Nephron progenitor cell (in vitro differentiated cells): ENCODE data around the gene SHISA7.
A peak's percentile ranks its signal among the peaks of the same experiment; 100 is the strongest.

Experiments used
- DNase-seq: peaks from one replicate; pipeline ENCODE4 v3.0.0; 2021
- H3K27ac Mint-ChIP-seq: 2 replicates; pipeline ENCODE4 v1.8.0; 2021; ENCODE audit warnings: mild to moderate bottlenecking, moderate library complexity, mixed read lengths
- H3K27me3 Mint-ChIP-seq: 2 replicates; pipeline ENCODE4 v1.8.0; 2021; ENCODE audit warnings: mild to moderate bottlenecking, low read depth, mixed read lengths; ENCODE audit not compliant: poor library complexity
- H3K36me3 Mint-ChIP-seq: 2 replicates; pipeline ENCODE4 v1.8.0; 2021; ENCODE audit warnings: low read depth, mixed read lengths
- H3K4me1 Mint-ChIP-seq: 2 replicates; pipeline ENCODE4 v1.8.0; 2021; ENCODE audit warnings: mixed read lengths
- H3K4me3 Mint-ChIP-seq: 2 replicates; pipeline ENCODE4 v1.8.0; 2021; ENCODE audit warnings: mild to moderate bottlenecking, moderate library complexity, mixed read lengths
- H3K9me3 Mint-ChIP-seq: 2 replicates; pipeline ENCODE4 v1.8.0; 2021; ENCODE audit warnings: mild to moderate bottlenecking, moderate library complexity, mixed read lengths
- TF ChIP-seq, protein P1 (sequence below): fragments of 200-600 bp; sonication (generic); IDR thresholded peaks from 2 replicates; pipeline ENCODE4 v1.5.0; 2021; ENCODE audit warnings: antibody characterized with exemption

SHISA7 gene

DNA sequence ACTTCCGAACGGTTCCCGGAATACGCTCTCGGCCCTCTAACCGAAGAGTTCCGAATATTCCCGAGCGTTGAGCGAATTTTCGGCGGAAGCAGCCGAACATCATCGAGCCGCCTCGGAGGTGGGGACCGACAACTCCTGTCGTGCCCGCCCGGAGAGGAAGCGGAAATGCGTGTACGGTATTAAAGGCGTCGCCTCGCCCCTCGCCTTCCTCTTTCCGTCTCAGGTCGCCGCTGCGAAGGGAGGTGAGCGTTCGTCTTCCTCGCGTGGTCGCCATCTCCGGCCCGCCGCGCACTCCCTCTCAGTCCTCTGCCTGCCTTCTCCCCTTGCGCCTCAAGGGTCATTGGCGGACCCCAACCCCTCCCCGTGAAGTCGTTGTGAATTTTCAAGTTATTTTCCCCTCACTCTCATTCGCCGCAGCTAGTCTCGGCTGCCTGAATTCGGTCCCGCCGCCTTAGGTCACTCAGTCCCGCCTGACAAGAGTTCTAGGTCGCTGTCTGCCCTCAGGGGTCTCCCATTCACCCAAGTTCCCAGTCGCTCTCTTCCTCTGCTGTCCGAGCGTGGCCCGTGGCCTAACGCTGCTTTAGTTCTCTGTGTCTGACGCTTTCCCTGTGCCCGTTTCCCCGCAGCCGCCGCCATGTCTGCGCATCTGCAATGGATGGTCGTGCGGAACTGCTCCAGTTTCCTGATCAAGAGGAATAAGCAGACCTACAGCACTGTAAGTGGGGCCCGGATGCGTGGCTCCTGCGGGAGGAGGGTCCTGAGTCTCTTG lies 57.2 kb downstream of the SHISA7 start, which contains the start of gene RPL28:
TSS of gene RPL28 (plus strand) at position 209 of the 769 bp plus-strand sequence. CDS start at position 635, 426 bp downstream.
- TF ChIP-seq, protein P1, sequence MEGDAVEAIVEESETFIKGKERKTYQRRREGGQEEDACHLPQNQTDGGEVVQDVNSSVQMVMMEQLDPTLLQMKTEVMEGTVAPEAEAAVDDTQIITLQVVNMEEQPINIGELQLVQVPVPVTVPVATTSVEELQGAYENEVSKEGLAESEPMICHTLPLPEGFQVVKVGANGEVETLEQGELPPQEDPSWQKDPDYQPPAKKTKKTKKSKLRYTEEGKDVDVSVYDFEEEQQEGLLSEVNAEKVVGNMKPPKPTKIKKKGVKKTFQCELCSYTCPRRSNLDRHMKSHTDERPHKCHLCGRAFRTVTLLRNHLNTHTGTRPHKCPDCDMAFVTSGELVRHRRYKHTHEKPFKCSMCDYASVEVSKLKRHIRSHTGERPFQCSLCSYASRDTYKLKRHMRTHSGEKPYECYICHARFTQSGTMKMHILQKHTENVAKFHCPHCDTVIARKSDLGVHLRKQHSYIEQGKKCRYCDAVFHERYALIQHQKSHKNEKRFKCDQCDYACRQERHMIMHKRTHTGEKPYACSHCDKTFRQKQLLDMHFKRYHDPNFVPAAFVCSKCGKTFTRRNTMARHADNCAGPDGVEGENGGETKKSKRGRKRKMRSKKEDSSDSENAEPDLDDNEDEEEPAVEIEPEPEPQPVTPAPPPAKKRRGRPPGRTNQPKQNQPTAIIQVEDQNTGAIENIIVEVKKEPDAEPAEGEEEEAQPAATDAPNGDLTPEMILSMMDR = no peak
- peaks cover 7% of the 10 kb centered on the region for H3K27me3 Mint-ChIP-seq
- peak within 1 kb of the TSS; percentile 98 for H3K27ac Mint-ChIP-seq
- H3K4me1 Mint-ChIP-seq = peaks cover 57% of the 10 kb centered on the region
- peaks cover 10% of the 10 kb centered on the region for H3K9me3 Mint-ChIP-seq
- peak; percentile 97 for DNase-seq
- H3K36me3 Mint-ChIP-seq = peaks cover 32% of the 10 kb centered on the region
- peak within 1 kb of the TSS; percentile 100 for H3K4me3 Mint-ChIP-seq

DNA sequence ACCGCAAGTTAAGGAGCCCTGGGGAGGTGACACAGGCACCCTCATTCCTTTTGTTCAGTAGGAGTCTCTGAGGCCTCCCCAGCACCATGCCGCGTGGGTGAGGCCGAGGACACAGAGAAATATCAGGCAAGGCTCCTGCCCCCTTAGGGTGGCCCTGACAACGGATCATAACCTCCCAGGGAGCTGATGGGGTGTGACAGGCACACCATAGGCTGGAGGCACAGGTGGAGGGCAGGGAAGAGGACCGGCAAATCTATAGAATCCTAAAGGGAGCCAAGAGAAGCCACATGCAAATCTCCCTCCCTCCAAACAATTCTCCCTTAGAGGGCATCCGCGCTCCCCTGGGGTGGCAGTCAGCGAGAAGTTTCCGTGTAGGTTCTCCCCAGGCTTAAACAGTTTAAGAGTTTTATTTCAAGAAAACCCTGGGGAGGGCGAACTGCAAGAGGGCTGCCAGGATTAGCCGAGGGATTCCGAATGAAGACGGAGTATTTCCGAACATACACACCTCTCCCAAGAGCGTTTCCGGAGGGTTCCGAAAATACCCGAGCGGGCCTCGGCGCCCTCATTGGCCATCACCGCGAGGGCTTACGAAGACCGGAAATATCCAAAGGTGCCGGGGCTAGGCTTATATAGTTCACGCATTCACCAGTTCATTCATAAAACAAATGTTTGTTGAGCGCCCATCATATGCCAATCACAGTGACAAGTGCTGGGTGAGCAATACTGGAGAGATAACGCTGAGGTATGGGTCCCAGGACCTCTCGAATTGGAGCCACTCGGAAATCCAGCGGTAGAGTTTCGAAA lies 58.0 kb downstream of the SHISA7 start:
- TF ChIP-seq, protein P1 = no peak
- Mint-ChIP-seq H3K27me3 (peaks cover 7% of the 10 kb centered on the region), H3K4me1 (peaks cover 50% of the 10 kb centered on the region)

DNA sequence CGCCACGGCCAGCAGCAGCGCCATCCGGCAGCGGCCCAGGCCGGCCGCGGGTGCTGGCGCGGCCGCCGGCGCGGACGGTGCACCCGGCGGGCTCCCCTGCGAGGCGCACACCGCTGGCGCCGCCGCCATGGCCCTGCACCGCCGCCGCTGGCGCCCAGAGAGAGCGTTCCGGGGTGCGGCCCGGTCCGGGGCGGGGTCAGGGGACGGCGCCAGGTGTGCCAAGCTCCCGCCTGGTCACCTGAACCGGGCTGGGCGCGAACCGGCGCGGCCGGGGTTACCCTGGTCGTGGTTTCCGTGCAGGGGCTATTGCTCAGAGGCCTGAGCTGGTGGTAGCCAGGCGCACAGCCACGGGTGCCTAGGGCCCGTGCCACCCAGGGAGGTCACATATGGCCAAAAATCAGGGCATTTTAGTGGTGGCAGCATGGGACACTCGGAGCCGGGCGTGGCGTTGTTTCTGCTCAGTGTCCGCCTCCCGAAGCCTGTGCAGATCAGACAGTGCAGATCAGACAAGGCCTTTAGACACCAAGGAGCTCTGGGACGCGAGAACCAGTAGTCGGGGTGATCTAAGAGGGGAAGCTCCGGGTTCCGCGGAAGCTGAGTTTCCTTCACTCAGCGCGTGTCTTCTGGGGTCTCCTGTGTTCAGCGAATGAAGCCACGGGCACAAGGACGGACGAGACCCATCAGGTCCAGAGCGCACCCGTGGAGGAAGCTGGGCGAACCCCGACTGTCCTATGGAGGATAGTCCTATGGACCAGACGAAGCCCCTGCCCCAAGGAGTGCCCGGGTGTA lies 58.8 kb downstream of the SHISA7 start, which contains the start of gene TMEM238:
TSS of gene TMEM238 (minus strand) at position 162 of the 789 bp plus-strand sequence. CDS start at position 129, 33 bp downstream.
- TF ChIP-seq, protein P1 = no peak
- Mint-ChIP-seq H3K4me3 (peak within 1 kb of the TSS; percentile 100), H3K4me1 (peaks cover 43% of the 10 kb centered on the region), H3K27me3 (peaks cover 14% of the 10 kb centered on the region), H3K27ac (peak within 1 kb of the TSS; percentile 97), H3K9me3 (peaks cover 10% of the 10 kb centered on the region), H3K36me3 (peaks cover 20% of the 10 kb centered on the region)
- no peak for DNase-seq

More for the DNA sequence above, 58.0 kb downstream of the SHISA7 start:
- DNase-seq = peak; percentile 98
- Mint-ChIP-seq H3K36me3 (peaks cover 26% of the 10 kb centered on the region), H3K27ac (peak overlapping the region; percentile 97), H3K9me3 (peaks cover 10% of the 10 kb centered on the region), H3K4me3 (peak overlapping the region; percentile 100)

DNA sequence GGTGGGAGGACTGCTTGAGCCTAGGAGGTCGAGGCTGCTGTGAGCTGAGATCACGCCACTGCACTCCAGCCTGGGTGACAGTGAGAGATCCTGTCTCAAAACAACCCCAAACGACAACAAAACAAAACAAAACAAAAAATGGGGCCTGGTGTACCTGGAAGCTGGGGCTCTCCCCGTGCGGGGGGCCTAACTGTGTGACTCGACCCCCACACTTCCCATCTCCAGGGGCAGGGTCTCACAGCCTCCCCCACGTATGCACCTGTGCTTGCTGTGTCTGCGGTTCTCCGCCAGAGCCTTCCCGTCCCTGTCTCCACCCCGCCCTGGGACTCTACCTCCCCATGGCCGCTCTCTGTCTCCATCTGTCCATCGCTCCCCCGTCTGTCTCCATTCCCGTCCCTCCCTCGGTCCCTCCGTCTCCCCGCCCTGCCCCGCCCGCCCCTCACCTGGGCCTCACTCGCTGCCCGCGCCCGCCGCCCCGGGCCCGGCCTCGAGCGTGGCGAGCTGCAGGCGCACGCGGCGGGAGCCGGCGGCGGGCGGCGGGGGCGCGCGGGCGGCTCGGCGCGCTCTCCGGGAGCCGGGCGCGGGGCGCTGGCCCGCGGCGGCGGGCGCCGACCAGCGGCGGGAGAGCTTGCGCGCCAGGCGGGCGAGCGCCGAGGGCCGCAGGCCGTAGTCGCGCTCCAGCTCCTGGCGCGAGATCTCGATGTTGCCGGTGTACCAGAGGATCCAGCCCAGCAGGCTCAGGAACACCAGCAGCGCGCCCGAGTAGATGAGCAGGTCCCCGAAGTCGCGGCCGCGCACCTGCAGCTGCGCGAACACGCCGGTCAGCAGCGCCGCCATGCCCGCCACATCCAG lies 59.6 kb downstream of the SHISA7 start:
- H3K27me3 Mint-ChIP-seq = peaks cover 20% of the 10 kb centered on the region
- peak overlapping the region; percentile 76 for H3K4me3 Mint-ChIP-seq
- TF ChIP-seq, protein P1 = no peak
- DNase-seq = peak; percentile 72
- H3K4me1 Mint-ChIP-seq = peaks cover 36% of the 10 kb centered on the region
- H3K27ac Mint-ChIP-seq = no peak overlapping the region
- peaks cover 13% of the 10 kb centered on the region for H3K36me3 Mint-ChIP-seq
- peaks cover 10% of the 10 kb centered on the region for H3K9me3 Mint-ChIP-seq

DNA sequence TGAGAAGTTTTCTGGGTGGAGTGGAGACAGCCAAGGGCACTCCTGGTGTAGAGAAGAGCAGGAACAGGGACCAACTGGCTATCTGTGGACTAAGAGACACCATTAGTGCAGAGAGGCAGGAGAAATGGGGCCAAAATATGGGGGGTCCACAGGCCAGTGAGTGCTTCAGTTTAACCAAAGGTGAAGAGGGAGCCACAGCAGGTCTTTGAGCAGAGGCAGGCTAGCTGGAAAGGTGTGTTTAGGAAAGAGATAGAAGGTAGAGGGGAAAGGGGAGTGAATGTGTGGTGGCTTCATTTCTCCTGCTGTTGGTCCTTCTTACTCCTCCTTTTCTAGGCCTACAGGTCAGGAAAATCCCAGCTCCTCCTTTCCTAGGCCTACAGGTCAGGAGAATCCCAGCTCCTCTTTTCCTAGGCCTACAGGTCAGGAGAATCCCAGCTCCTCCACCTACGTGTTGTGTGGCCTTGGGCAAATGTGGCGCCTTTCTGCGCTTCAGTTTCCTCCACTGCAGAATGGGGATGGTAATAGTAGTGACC lies 60.5 kb downstream of the SHISA7 start:
- peaks cover 36% of the 10 kb centered on the region for H3K4me1 Mint-ChIP-seq
- no peak for DNase-seq
- TF ChIP-seq, protein P1 = no peak
- H3K36me3 Mint-ChIP-seq = peaks cover 11% of the 10 kb centered on the region
- H3K27me3 Mint-ChIP-seq = peaks cover 26% of the 10 kb centered on the region
- H3K4me3 Mint-ChIP-seq = peak overlapping the region; percentile 76
- H3K9me3 Mint-ChIP-seq = peaks cover 10% of the 10 kb centered on the region
- H3K27ac Mint-ChIP-seq = no peak overlapping the region
